Measurements from ENCODE around the gene RPL3.

Gene RPL3

GRCh38 chr22:39306456-39307361 is 12.7 kb downstream of the RPL3 start:
- in situ Hi-C loops (cut with HindIII; ENCODE audit: low pct_ligation_motif_present, low pct_unique_long_range_greater_than_20kb, low sequenced_read_pairs) = no loop called here

GRCh38 chr22:39303892-39304671 is 15.3 kb downstream of the RPL3 start:
- no peak for DNase-seq
- in situ Hi-C loops (cut with HindIII; ENCODE audit: low pct_ligation_motif_present, low pct_unique_long_range_greater_than_20kb, low sequenced_read_pairs) = no loop called here

More at GRCh38 chr22:39306456-39307361, 12.7 kb downstream of the RPL3 start:
- no peak for DNase-seq

GRCh38 chr22:39303358-39303757 is 16.1 kb downstream of the RPL3 start:
- no peak for DNase-seq
- in situ Hi-C loops (cut with HindIII; ENCODE audit: low pct_ligation_motif_present, low pct_unique_long_range_greater_than_20kb, low sequenced_read_pairs) = no loop called here

DNA sequence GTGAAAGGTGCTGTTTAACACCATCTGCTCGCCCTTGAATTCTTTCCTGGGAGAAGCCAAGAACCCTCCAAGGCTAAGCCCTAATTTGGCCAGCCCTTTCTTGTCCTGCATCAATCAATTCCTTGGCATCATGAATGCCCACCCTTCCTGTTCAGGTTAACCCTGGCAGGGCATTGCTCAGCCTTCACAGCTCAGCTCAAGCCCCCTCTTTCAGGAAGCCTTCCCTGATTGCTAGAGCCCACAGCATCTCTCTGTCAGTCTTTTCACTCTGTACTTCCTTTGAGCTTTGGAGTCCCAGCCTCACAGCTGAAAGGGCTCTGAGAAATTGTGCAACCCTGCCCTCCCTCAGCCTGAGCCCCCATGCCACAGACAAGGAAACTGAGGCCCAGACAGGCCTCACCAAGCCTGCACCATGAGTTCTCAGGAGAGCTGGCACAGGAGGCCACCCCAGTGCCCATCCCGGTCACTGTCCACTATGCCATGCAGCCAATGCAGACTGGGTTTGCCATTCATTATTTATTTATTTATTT is 16.9 kb downstream of the RPL3 start:
- in situ Hi-C loops (cut with HindIII; ENCODE audit: low pct_ligation_motif_present, low pct_unique_long_range_greater_than_20kb, low sequenced_read_pairs) = no loop called here
- no peak for DNase-seq

DNA sequence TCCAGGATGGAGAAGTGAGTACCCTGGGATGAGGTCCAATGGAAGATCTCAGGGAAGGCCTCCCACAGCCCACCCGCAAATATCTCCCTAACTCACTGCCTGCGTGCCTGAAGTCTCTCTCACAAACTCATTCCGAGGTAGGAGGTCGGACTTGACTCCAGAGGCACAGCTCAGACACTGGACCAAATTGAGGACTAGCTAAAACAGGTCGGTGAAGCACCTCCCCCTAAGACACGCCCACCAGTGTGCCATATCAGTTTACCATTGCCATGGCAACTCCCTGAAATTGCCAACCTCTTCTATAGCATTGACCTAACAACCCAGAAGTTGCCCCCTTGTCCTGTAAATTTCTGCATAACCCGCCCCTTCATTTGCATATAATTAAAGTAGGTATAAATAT is 17.5 kb downstream of the RPL3 start:
- no peak for DNase-seq

GRCh38 chr22:39301108-39301507 is 18.3 kb downstream of the RPL3 start:
- in situ Hi-C loops (cut with HindIII; ENCODE audit: low pct_ligation_motif_present, low pct_unique_long_range_greater_than_20kb, low sequenced_read_pairs) = no loop called here
- no peak for DNase-seq

More for the DNA sequence above, 17.5 kb downstream of the RPL3 start:
- in situ Hi-C loops (cut with HindIII; ENCODE audit: low pct_ligation_motif_present, low pct_unique_long_range_greater_than_20kb, low sequenced_read_pairs) = no loop called here

DNA sequence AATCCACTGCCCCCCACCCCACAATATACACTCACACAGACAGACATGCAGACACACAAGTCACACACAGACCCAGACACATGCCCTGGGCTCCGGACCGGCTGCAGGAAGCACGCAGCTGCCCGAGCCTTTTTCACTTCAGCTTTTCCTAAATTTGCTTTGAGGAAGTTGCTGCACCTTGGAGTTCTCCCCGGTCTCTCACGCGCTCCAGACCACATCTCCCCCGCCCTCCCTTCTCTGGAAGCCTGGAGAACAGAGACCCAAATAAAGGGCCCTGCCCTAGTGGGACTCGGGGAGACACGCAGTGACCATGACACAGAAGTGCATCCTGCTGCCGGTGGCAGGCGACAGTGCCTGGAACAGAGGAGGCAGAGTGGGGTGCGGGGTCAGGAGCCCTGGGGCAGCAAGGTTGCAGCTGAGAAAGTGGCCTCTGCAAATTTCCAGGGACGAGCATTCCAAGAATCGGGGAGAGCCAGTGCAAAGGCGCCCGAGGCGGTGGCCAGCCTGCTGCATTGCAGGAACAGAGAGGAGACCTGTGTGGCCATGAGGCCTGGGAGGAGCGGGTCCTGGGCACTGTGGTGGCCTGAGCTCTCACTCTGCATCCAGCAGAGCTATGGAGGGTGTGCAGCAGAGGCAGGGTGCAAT is 19.1 kb downstream of the RPL3 start:
- no peak for DNase-seq
- in situ Hi-C loops (cut with HindIII; ENCODE audit: low pct_ligation_motif_present, low pct_unique_long_range_greater_than_20kb, low sequenced_read_pairs) = no loop called here

- no peak for DNase-seq
- in situ Hi-C loops (cut with HindIII; ENCODE audit: low pct_ligation_motif_present, low pct_unique_long_range_greater_than_20kb, low sequenced_read_pairs) = no loop called here
Observed at GRCh38 chr22:39299829-39300178, 19.6 kb downstream of the RPL3 start.

GRCh38 chr22:39298241-39298987 is 21.0 kb downstream of the RPL3 start:
- in situ Hi-C loops (cut with HindIII; ENCODE audit: low pct_ligation_motif_present, low pct_unique_long_range_greater_than_20kb, low sequenced_read_pairs) = no loop called here

GRCh38 chr22:39297490-39298240 is 21.8 kb downstream of the RPL3 start:
- in situ Hi-C loops (cut with HindIII; ENCODE audit: low pct_ligation_motif_present, low pct_unique_long_range_greater_than_20kb, low sequenced_read_pairs) = no loop called here

More at GRCh38 chr22:39298241-39298987, 21.0 kb downstream of the RPL3 start:
- no peak for DNase-seq

DNA sequence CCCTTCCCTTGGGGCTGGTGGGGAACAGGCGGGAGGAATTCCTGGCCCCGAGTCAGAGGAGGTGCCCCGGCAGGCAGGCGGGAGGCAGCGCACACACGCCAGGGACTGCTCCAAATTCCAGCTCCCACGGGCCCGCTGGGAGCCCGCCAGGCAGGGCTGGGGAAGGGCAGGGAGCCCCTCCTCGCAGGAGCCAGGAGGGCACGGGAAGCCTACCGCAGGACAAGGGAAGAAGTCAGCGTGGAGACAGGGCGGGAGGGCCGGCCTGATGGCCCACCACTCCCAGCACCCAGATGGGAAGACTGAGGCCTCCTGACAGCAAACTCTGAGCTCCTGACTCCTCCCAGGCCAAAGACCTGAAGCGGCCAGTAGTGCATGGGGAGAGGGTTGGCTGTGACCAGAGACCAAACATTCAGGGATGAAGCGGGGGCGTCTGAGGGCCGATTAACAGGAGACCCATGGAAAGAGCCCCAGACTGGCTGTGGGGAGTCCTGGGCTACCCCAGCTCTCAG is 22.4 kb downstream of the RPL3 start:
- DNase-seq = no peak
- in situ Hi-C loops (cut with HindIII; ENCODE audit: low pct_ligation_motif_present, low pct_unique_long_range_greater_than_20kb, low sequenced_read_pairs) = no loop called here

More at GRCh38 chr22:39297490-39298240, 21.8 kb downstream of the RPL3 start:
- DNase-seq = no peak

DNA sequence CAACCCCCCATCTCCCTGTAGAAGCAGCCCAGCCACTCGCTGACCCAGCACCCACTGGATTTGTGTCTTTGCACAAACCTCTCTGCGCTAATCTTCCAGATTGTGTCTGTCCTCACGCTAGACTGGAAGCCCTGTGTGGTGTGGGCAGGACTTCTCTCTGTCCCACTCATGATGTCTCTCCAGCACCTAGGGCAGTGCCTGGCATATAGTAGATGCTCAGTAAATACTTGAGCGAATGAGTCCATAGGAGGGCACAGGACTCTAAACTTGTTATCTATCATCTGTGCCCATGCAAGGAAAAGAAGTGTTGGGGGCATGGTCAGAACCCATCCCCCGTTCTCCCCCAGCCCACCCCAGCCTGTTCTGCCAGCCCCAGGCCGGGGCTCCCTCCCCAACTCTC is 22.9 kb downstream of the RPL3 start:
- no peak for DNase-seq
- in situ Hi-C loops (cut with HindIII; ENCODE audit: low pct_ligation_motif_present, low pct_unique_long_range_greater_than_20kb, low sequenced_read_pairs) = no loop called here

DNA sequence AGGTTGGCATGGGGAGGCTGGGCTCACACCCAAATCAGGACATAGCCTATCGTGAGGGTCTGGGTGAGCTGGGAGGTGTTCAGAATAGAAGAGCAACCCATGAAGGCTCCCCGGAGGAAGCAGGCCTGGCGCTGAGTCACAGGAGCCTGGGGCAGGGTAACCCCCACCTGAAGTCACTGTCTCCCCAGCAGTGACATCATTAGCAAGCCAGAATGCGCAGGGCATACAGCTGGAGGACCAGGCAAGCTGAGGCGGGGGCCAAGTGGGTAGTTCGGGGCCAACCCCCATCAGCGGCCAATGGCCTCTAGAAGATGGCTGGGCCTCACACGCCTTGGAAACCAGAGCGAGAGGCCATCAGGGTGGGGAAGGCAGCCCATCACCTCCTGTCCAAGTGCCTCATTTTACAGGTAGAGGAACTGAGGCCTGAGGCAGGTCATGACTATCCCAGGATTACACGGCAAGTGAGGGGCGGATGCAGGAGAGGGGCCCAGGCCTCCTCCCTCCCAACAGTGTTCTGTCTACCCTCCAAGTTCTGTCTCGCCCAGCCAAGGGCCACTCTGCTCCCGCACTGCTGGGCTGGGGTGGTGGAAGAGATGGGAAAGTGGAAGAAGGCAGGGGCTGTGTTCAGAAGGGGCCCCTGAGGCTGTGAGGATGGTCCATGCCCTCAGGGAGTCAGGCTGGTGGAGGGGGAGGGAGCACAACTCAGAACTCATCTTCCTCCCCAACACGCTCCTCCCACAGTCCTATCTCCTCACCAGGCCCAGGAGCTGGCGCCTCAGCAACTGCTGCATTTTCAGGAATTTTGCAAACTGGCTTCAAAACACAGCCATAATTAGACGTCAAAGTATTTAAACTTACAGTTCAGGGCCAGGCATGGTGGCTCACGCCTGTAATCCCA is 24.6 kb downstream of the RPL3 start:
- in situ Hi-C loops (cut with HindIII; ENCODE audit: low pct_ligation_motif_present, low pct_unique_long_range_greater_than_20kb, low sequenced_read_pairs) = no loop called here
- no peak for DNase-seq

GRCh38 chr22:39293766-39294368 is 25.6 kb downstream of the RPL3 start:
- DNase-seq = no peak
- in situ Hi-C loops (cut with HindIII; ENCODE audit: low pct_ligation_motif_present, low pct_unique_long_range_greater_than_20kb, low sequenced_read_pairs) = no loop called here

- DNase-seq = peak; percentile 97
- in situ Hi-C loops (cut with HindIII; ENCODE audit: low pct_ligation_motif_present, low pct_unique_long_range_greater_than_20kb, low sequenced_read_pairs) = no loop called here
Observed at GRCh38 chr22:39292561-39293074, 26.8 kb downstream of the RPL3 start.

DNA sequence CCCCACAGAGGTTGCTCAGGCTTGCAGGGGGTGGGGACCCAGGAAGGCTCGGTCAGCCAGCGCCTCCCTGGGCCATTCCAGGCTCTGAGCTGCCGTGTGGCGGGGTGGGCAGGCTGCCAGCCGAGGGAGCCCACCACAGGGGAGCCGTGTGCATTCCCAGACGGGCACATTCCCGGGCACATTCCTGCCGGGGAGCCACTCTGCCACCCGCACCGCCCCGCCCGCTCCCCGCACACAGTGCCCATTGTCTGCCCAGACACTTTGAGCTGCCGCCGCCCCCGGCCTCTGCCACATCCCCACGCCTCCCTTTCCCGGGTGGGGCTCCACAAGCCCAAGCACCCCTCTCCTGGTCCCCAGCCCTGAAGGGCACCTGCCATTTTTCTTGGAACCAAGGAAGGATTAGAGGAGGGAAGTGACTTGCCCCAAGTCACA is 27.4 kb downstream of the RPL3 start:
- peak; percentile 66 for DNase-seq
- in situ Hi-C loops (cut with HindIII; ENCODE audit: low pct_ligation_motif_present, low pct_unique_long_range_greater_than_20kb, low sequenced_read_pairs) = no loop called here

Measured in ACHN (cell line).